CD14-positive monocyte (primary cell): Measurements from ENCODE around the gene DHRS12. TPM values are rescaled to one million over a fixed set of nuclear protein-coding genes. Genes with fewer than 3 reads are reported as not detected.
A peak's percentile ranks its signal among the peaks of the same experiment; 100 is the strongest.

Experiments
- DNase-seq, 3 donors: peaks; one replicate each; pipeline ENCODE4 v3.0.0-alpha.2; 2011 to 2022
- H2AFZ ChIP-seq: 2 replicates; pipeline ENCODE4 v1.6.0; 2012; ENCODE audit warnings: mild to moderate bottlenecking, low read depth, low read length, inconsistent platforms; ENCODE audit not compliant: insufficient read depth, poor library complexity, severe bottlenecking
- H3K27ac ChIP-seq, 2 donors: 1 replicate in 1 of 2; 2 replicates in 1 of 2; pipeline ENCODE4 v1.5.1; 2012 to 2013; ENCODE audit warnings: low read length in 2 of 2, control low read depth in 1 of 2, inconsistent platforms in 1 of 2, low read depth in 1 of 2, mild to moderate bottlenecking in 1 of 2
- H3K27me3 ChIP-seq, 2 donors: one replicate each; pipeline versions ENCODE4 v1.6.0 to v1.6.1; 2011 to 2013; ENCODE audit warnings: low read length in 2 of 2; ENCODE audit not compliant: control insufficient read depth in 2 of 2, insufficient read depth in 2 of 2
- H3K36me3 ChIP-seq, 2 donors: replicated peaks in 1 of 2; 1 replicate in 1 of 2; 2 replicates in 1 of 2; pipeline versions ENCODE4 v1.5.1 to v1.6.1; 2012 to 2013; ENCODE audit warnings: low read length in 2 of 2, control low read depth in 1 of 2, inconsistent platforms in 1 of 2, mild to moderate bottlenecking in 1 of 2; ENCODE audit not compliant: insufficient read depth in 2 of 2, control insufficient read depth in 1 of 2
- H3K4me1 ChIP-seq, 2 donors: 1 replicate in 1 of 2; 2 replicates in 1 of 2; pipeline versions ENCODE4 v1.5.1 to v1.6.1; 2012 to 2013; ENCODE audit warnings: low read length in 2 of 2, control low read depth in 1 of 2, inconsistent platforms in 1 of 2, mild to moderate bottlenecking in 1 of 2, moderate library complexity in 1 of 2; ENCODE audit not compliant: insufficient read depth in 2 of 2, control insufficient read depth in 1 of 2
- H3K4me2 ChIP-seq: replicated peaks from 2 replicates; pipeline ENCODE3; 2012; ENCODE audit warnings: low read length, moderate library complexity, mild to moderate bottlenecking; ENCODE audit not compliant: poor library complexity, severe bottlenecking; ENCODE audit errors: extremely low read depth
- H3K4me3 ChIP-seq, 3 experiments: fragments of 200-600 bp in 1 of 3; sonication (generic) in 1 of 3; replicated peaks in 1 of 3; 1 replicate in 2 of 3; 2 replicates in 1 of 3; pipeline ENCODE4 v1.5.1; 2011 to 2013; ENCODE audit warnings: low read length in 3 of 3, mild to moderate bottlenecking in 3 of 3, control low read depth in 2 of 3, low read depth in 2 of 3, inconsistent platforms in 1 of 3, moderate library complexity in 1 of 3
- H3K79me2 ChIP-seq: 2 replicates; pipeline ENCODE4 v1.6.0; 2012; ENCODE audit warnings: mild to moderate bottlenecking, control low read depth, inconsistent platforms, low read length, moderate library complexity; ENCODE audit not compliant: insufficient read depth
- H3K9ac ChIP-seq: 2 replicates; pipeline ENCODE4 v1.6.0; 2017; ENCODE audit warnings: low read length, mild to moderate bottlenecking; ENCODE audit not compliant: insufficient read depth, poor library complexity, severe bottlenecking
- H3K9me3 ChIP-seq, 2 donors: replicated peaks in 1 of 2; 1 replicate in 1 of 2; 2 replicates in 1 of 2; pipeline versions ENCODE4 v1.5.1 to v1.6.1; 2012 to 2013; ENCODE audit warnings: low read length in 2 of 2, control low read depth in 1 of 2; ENCODE audit not compliant: control insufficient read depth in 1 of 2, insufficient read depth in 1 of 2
- H4K20me1 ChIP-seq: 2 replicates; pipeline ENCODE4 v1.6.0; 2012; ENCODE audit warnings: mild to moderate bottlenecking, low read length, control low read depth, moderate library complexity; ENCODE audit not compliant: insufficient read depth
- H3K27ac Mint-ChIP-seq, 7 donors: one replicate each; pipeline ENCODE4 v1.8.0; 2020; ENCODE audit warnings: mild to moderate bottlenecking in 7 of 7, mixed read lengths in 7 of 7, moderate library complexity in 6 of 7, inconsistent platforms in 2 of 7
- H3K27me3 Mint-ChIP-seq, 3 donors: one replicate each; pipeline ENCODE4 v1.8.0; 2021 to 2022; ENCODE audit warnings: low read depth in 3 of 3, mild to moderate bottlenecking in 3 of 3, mixed read lengths in 3 of 3, moderate library complexity in 3 of 3, inconsistent platforms in 1 of 3
- H3K36me3 Mint-ChIP-seq, 2 donors: one replicate each; pipeline ENCODE4 v1.8.0; 2020; ENCODE audit warnings: mixed read lengths in 2 of 2, inconsistent platforms in 1 of 2, mild to moderate bottlenecking in 1 of 2
- H3K4me1 Mint-ChIP-seq: one replicate; pipeline ENCODE4 v1.8.0; 2020; ENCODE audit warnings: mild to moderate bottlenecking, mixed read lengths
- H3K4me3 Mint-ChIP-seq, 2 donors: one replicate each; pipeline ENCODE4 v1.8.0; 2020; ENCODE audit warnings: mild to moderate bottlenecking in 2 of 2, mixed read lengths in 2 of 2, moderate library complexity in 1 of 2
- H3K9me3 Mint-ChIP-seq, 7 donors: one replicate each; pipeline ENCODE4 v1.8.0; 2020 to 2022; ENCODE audit warnings: mixed read lengths in 7 of 7, mild to moderate bottlenecking in 6 of 7, moderate library complexity in 6 of 7, inconsistent platforms in 2 of 7
- CTCF ChIP-seq: fragments of 200-600 bp; IDR thresholded peaks from one replicate; pipeline ENCODE4 v1.8.0; 2022; ENCODE audit warnings: antibody characterized with exemption, mild to moderate bottlenecking
- WGBS: methylation state at CpG from one replicate; pipeline ENCODE4 v1.1.5; 2013; ENCODE audit warnings: missing lambda C conversion rate; ENCODE audit not compliant: insufficient coverage; 5-methylcytosine and 5-hydroxymethylcytosine counted together
- intact Hi-C, 2 donors: fragments of 100-400 bp; cut with micrococcal nuclease; formaldehyde crosslinking; loops; one replicate each; pipeline versions ENCODE4 v1.15.0 to v1.15.1; 2023
- polyA plus RNA-seq, 3 donors: library from polyadenylated mRNA; depleted of rRNA in 1 of 3; unstranded in 2 of 3; stranded (reverse) in 1 of 3; fragments of 300-500 nt in 2 of 3; fragments of >200 nt in 1 of 3; fragmentation: Illumina TruSeq in 2 of 3; gene quantifications; 1 replicate in 2 of 3; 2 replicates in 1 of 3; pipeline ENCODE4 v1.2.3, GENCODE V29; 2012 to 2021

The DHRS12 gene
- polyA plus RNA-seq, 3 donors, result 7.6 to 20.2 (median 20.0) TPM

- Mint-ChIP-seq H3K9me3 (no peaks in the 10 kb centered on the region), H3K36me3 (no peaks in the 10 kb centered on the region), H3K4me1 (peaks cover 31% of the 10 kb centered on the region), H3K27me3 (peaks cover 0 to 3% (median 1%) of the 10 kb centered on the region in 3 donors), H3K4me3 (no peak overlapping the region), H3K27ac (peak overlapping the region in 1 of 7 donors; percentile 22)
- no peak overlapping the region for H3K27ac ChIP-seq
- H3K27me3 ChIP-seq, result no peaks in the 10 kb centered on the region
- no peak for DNase-seq
- H4K20me1 ChIP-seq, result no peaks in the 10 kb centered on the region
- no peak for TF ChIP-seq CTCF
- H3K4me1 ChIP-seq, result peaks cover 10 to 13% of the 10 kb centered on the region in 2 donors
- no peak overlapping the region for H3K4me2 ChIP-seq
- intact Hi-C loops, result no loop called here
- no peaks in the 10 kb centered on the region for H3K79me2 ChIP-seq
- no peaks in the 10 kb centered on the region for H3K9me3 ChIP-seq
- no peak overlapping the region for H3K4me3 ChIP-seq
- H3K36me3 ChIP-seq, result no peaks in the 10 kb centered on the region
- WGBS, result 100% methylated on average over 1 of the region's 3 CpGs
- H2AFZ ChIP-seq, result no peak overlapping the region
- H3K9ac ChIP-seq, result no peak overlapping the region
Observed at GRCh38 chr13:51837016-51837415, 33.1 kb upstream of the DHRS12 start.

DNA sequence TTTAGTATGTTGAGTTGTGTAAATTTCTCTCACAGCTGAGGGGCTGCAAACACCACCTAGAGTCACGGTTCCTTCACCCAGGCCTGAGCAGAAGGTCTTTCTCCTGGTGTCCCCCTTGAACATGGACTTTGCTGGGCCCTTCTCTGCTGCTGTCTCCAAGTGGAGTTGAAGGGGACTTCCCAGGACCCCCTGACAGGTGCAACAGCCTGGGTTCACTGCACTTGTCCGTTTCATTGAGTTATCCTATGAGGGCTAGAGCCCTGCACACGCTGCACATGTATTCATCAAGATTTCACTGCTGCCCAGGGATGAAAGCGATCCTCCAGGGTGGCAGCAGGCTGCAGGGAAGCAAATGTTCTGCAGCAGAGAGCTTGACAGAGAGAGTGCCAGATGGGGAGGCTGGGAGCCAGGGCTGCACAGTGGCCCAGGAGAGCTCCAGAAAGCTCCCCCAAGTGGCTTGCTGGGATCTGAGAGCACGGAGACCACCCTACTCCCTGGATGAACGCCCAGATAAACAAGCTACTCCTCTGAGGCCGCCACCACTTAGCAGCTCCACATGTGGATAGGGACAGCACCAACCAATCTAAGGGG is 30.7 kb upstream of the DHRS12 start:
- Histone ChIP-seq H3K27me3 (no peaks in the 10 kb centered on the region), H3K9ac (no peak overlapping the region), H3K4me3 (no peak overlapping the region), H3K36me3 (no peaks in the 10 kb centered on the region), H2AFZ (no peak overlapping the region), H3K4me2 (no peak overlapping the region), H4K20me1 (no peaks in the 10 kb centered on the region), H3K27ac (no peak overlapping the region), H3K79me2 (no peaks in the 10 kb centered on the region), H3K9me3 (no peaks in the 10 kb centered on the region), H3K4me1 (peaks cover 22 to 27% of the 10 kb centered on the region in 2 donors)
- intact Hi-C loops, result loop anchor here in 1 of 2 donors (5.0 kb wide), 1 partner anchor 402 kb away; no protein-coding TSS in a partner anchor
- H3K36me3 Mint-ChIP-seq, result no peaks in the 10 kb centered on the region
- no peak overlapping the region for H3K27ac Mint-ChIP-seq
- TF ChIP-seq CTCF, result no peak
- H3K4me1 Mint-ChIP-seq, result peaks cover 44% of the 10 kb centered on the region
- no peak overlapping the region for H3K4me3 Mint-ChIP-seq
- peaks cover 0 to 3% (median 1%) of the 10 kb centered on the region in 3 donors for H3K27me3 Mint-ChIP-seq
- H3K9me3 Mint-ChIP-seq, result no peaks in the 10 kb centered on the region
- 80% methylated on average over 5 of the region's 7 CpGs for WGBS
- DNase-seq, result no peak
